ENCODE measurements around the gene SPACA6.

DNA sequence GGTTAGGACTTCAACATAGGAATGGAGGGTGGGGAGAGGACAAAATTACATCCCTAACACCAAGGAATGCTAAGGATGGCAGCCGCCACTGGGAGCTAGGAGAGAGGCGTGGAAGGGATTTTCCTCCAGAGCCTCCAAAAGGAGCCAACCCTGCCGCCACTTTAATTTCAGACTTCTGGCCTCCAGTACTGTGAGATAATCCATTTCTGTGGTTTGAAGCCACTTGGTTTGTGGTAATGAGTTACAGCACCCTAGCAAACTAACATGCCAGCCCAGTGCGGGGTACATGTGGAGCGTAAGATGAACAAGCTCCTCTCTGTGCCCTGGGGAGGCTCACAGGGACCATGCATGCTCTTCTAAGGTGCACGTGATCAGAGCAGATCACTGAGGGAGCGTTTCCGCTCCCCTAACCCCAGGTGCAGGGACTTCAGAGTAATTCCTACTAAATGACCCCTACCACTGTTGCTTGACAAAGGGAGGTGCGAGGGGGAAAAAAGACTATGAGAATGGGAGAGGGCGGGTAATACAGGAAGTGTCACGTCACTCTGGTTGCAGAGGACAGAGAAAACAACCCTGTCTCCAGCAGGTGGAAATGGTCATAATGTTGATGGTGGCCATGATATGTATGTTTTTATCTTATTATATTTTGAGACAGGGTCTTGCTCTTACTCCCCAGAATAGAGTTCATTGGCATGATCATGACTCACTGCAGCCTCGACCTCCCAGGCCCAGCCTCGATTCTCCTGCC is 46.5 kb downstream of the SPACA6 start:
- no peak for TF ChIP-seq POLR2A (IDR thresholded peaks at IDR 0.05)
- no peak for TF ChIP-seq CTCF (IDR thresholded peaks at IDR 0.05)
- TF ChIP-seq EP300 (IDR thresholded peaks at IDR 0.05): no peak

All from stomach (tissue), 4 donors.